HepG2 (cell line): ENCODE data around the gene PPP1R1A. TPM values are rescaled to one million over a fixed set of nuclear protein-coding genes. Genes with fewer than 3 reads are reported as not detected.

Experiments
- ATAC-seq: fragments of 200-7000 bp; cut with Tn5 transposase; 3 replicates; pipeline ENCODE4 v1.9.1; 2020; ENCODE audit warnings: mild to moderate bottlenecking, moderate library complexity
- BruUV-seq: library from RNA; stranded (reverse); fragments of 400-500 nt; replicated peaks from 2 replicates; lab custom pipeline; 2021; lab: Mats Ljungman, UMichigan
- CTCF ChIA-PET: fragments of 300-600 bp; formaldehyde crosslinking; extraction: SDS; loops from one replicate; lab custom pipeline; 2021; ENCODE audit warnings: low total read pairs, inconsistent platforms, low intra/inter-chr PET ratio; lab: Yijun Ruan, JAX
- POLR2A ChIA-PET: fragments of 350-600 bp; sonication (Branson Sonifier 250); formaldehyde crosslinking; loops from one replicate; lab custom pipeline; 2020; ENCODE audit warnings: antibody characterized with exemption, inconsistent platforms; lab: Yijun Ruan, JAX
- DNase-seq: peaks from one replicate; pipeline ENCODE4 v3.0.0-alpha.2; 2015; ENCODE audit warnings: low spot score
- FAIRE-seq: peaks from 3 replicates; lab custom pipeline; 2011; peaks lifted over from hg19 to GRCh38; lab: Jason Lieb, UNC
- H2AFZ ChIP-seq: one replicate; pipeline ENCODE4 v1.6.1; 2011; ENCODE audit warnings: low read length, inconsistent platforms
- H3K27ac ChIP-seq: fragments of 300-600 bp; 3 replicates; pipeline ENCODE4 v1.8.0; 2011; ENCODE audit warnings: mixed run types, mild to moderate bottlenecking, mixed read lengths, low read length, inconsistent platforms; ENCODE audit not compliant: insufficient read depth; ENCODE audit errors: extremely low read length
- H3K27me3 ChIP-seq, 2 experiments: fragments of 200-600 bp in 1 of 2; 2 replicates in 1 of 2; 3 replicates in 1 of 2; pipeline versions ENCODE4 v1.6.0 to v1.8.0; 2011; ENCODE audit warnings: low read length in 2 of 2, mild to moderate bottlenecking in 2 of 2, moderate library complexity in 2 of 2, inconsistent platforms in 1 of 2; ENCODE audit not compliant: insufficient read depth in 2 of 2, control insufficient read depth in 1 of 2
- H3K36me3 ChIP-seq, 2 experiments: fragments of 200-600 bp in 1 of 2; replicated peaks in 1 of 2; 2 replicates in 1 of 2; 3 replicates in 1 of 2; pipeline versions ENCODE4 v1.5.1 to v1.8.0; 2011; ENCODE audit warnings: low read length in 2 of 2, inconsistent platforms in 1 of 2; ENCODE audit not compliant: insufficient read depth in 2 of 2, control insufficient read depth in 1 of 2
- H3K4me1 ChIP-seq: 2 replicates; pipeline ENCODE4 v1.5.1; 2012; ENCODE audit warnings: low read length, inconsistent platforms; ENCODE audit not compliant: insufficient read depth
- H3K4me2 ChIP-seq: 2 replicates; pipeline ENCODE4 v1.6.0; 2011; ENCODE audit warnings: low read depth, low read length, inconsistent platforms
- H3K4me3 ChIP-seq, 3 experiments: fragments of 200-600 bp in 1 of 3; sonication (generic), shearing (Covaris generic) in 1 of 3; replicated peaks in 1 of 3; 2 replicates each; pipeline ENCODE4 v1.5.1; 2011 to 2016; ENCODE audit warnings: low read length in 3 of 3, inconsistent platforms in 2 of 3, low read depth in 2 of 3, mild to moderate bottlenecking in 2 of 3, control low read depth in 1 of 3, mixed read lengths in 1 of 3; ENCODE audit not compliant: insufficient read depth in 1 of 3
- H3K79me2 ChIP-seq: one replicate; pipeline ENCODE4 v1.6.1; 2011; ENCODE audit warnings: low read length, inconsistent platforms; ENCODE audit not compliant: insufficient read depth
- H3K9ac ChIP-seq: 2 replicates; pipeline ENCODE4 v1.6.0; 2011; ENCODE audit warnings: mild to moderate bottlenecking, low read depth, low read length, inconsistent platforms; ENCODE audit not compliant: insufficient read depth
- H3K9me3 ChIP-seq: 2 replicates; pipeline ENCODE4 v1.5.1; 2012; ENCODE audit warnings: mild to moderate bottlenecking, low read length
- H4K20me1 ChIP-seq: 2 replicates; pipeline ENCODE4 v1.6.0; 2011; ENCODE audit warnings: inconsistent platforms, mild to moderate bottlenecking, low read length, moderate library complexity; ENCODE audit not compliant: insufficient read depth
- CTCF ChIP-seq: sonication (generic); formaldehyde crosslinking; IDR thresholded peaks from 2 replicates; pipeline ENCODE4 v1.5.0; 2020; ENCODE audit warnings: mild to moderate bottlenecking, missing genetic modification reagents, moderate library complexity
- HNRNPH1 ChIP-seq: fragments of 200-400 bp; formaldehyde crosslinking; optimal IDR thresholded peaks from 2 replicates; pipeline ENCODE3; 2017; ENCODE audit warnings: mild to moderate bottlenecking, low read depth, low read length
- PTBP1 ChIP-seq: fragments of 200-400 bp; formaldehyde crosslinking; IDR thresholded peaks from 2 replicates; pipeline ENCODE4 v1.6.1; 2018; ENCODE audit warnings: low read length, low read depth; ENCODE audit not compliant: poor library complexity, severe bottlenecking
- SNAI1 ChIP-seq: sonication (generic); formaldehyde crosslinking; IDR thresholded peaks from 2 replicates; pipeline ENCODE4 v1.5.0; 2020; ENCODE audit warnings: mild to moderate bottlenecking, missing genetic modification reagents, borderline replicate concordance
- ZNF124 ChIP-seq: sonication (generic); formaldehyde crosslinking; IDR thresholded peaks from 2 replicates; pipeline ENCODE4 v1.4.0; 2020; ENCODE audit warnings: missing genetic modification reagents
- ZNF326 ChIP-seq: sonication (generic); formaldehyde crosslinking; IDR thresholded peaks from 2 replicates; pipeline ENCODE4 v1.4.0; 2020; ENCODE audit warnings: missing genetic modification reagents, borderline replicate concordance
- ZNF543 ChIP-seq: sonication (generic); formaldehyde crosslinking; IDR thresholded peaks from 2 replicates; pipeline ENCODE4 v1.4.0; 2020; ENCODE audit warnings: mild to moderate bottlenecking, missing genetic modification reagents
- ZNF678 ChIP-seq: sonication (generic); formaldehyde crosslinking; IDR thresholded peaks from 2 replicates; pipeline ENCODE4 v1.4.0; 2020; ENCODE audit warnings: mild to moderate bottlenecking, missing genetic modification reagents
- WGBS: methylation state at CpG from one replicate; pipeline ENCODE4 v1.1.6; 2017; ENCODE audit warnings: low lambda C conversion rate; 5-methylcytosine and 5-hydroxymethylcytosine counted together
- in situ Hi-C: cut with HindIII; loops from 2 replicates; pipeline ENCODE4 v1.10.0; 2017; ENCODE audit warnings: low pct_unique_long_range_greater_than_20kb; ENCODE audit not compliant: extremely low pct_ligation_motif_present
- intact Hi-C: fragments of 100-400 bp; cut with micrococcal nuclease; formaldehyde crosslinking; loops from one replicate; pipeline ENCODE4 v1.10.0; 2022; ENCODE audit not compliant: unreplicated experiment
- polyA plus RNA-seq, 8 experiments: library from polyadenylated mRNA; depleted of rRNA in 3 of 8; stranded (reverse) in 7 of 8; unstranded in 1 of 8; fragments of >200 nt; fragmentation: Illumina TruSeq in 4 of 8; extraction: Trizol in 4 of 8; gene quantifications; 2 replicates each; pipeline versions ENCODE4 v1.2.1 to v1.2.3, GENCODE V29; 2011 to 2016; ENCODE audit warnings: low read depth in 4 of 8, missing spikeins in 1 of 8, mixed read lengths in 1 of 8; ENCODE audit not compliant: insufficient read depth in 1 of 8
- total RNA-seq, 5 experiments: library from RNA; depleted of rRNA; stranded (reverse); fragments of >200 nt; fragmentation: Illumina TruSeq; extraction: Trizol; gene quantifications; 2 replicates each; pipeline ENCODE4 v1.2.3, GENCODE V29; 2016; ENCODE audit warnings: low read depth in 1 of 5
- TF ChIP-seq, protein P1 (sequence below): sonication (generic); formaldehyde crosslinking; IDR thresholded peaks from 2 replicates; pipeline ENCODE4 v1.8.0; 2022; ENCODE audit warnings: missing genetic modification reagents, mild to moderate bottlenecking, moderate library complexity, borderline replicate concordance
- TF ChIP-seq, protein P2 (sequence below): sonication (generic); formaldehyde crosslinking; IDR thresholded peaks from 2 replicates; pipeline ENCODE4 v1.4.0; 2020; ENCODE audit warnings: missing genetic modification reagents
- TF ChIP-seq, protein P3 (sequence below): sonication (generic); formaldehyde crosslinking; IDR thresholded peaks from 2 replicates; pipeline ENCODE4 v1.8.1; 2023; ENCODE audit warnings: mild to moderate bottlenecking, inconsistent platforms, moderate library complexity, missing genetic modification reagents, borderline replicate concordance

The PPP1R1A gene
- total and polyA plus RNA-seq, 2 of the 13 experiments (the other 11 are each of a cell fraction or from before 2014, with no cell fraction given), result 0.20 TPM; not detected in 1

DNA sequence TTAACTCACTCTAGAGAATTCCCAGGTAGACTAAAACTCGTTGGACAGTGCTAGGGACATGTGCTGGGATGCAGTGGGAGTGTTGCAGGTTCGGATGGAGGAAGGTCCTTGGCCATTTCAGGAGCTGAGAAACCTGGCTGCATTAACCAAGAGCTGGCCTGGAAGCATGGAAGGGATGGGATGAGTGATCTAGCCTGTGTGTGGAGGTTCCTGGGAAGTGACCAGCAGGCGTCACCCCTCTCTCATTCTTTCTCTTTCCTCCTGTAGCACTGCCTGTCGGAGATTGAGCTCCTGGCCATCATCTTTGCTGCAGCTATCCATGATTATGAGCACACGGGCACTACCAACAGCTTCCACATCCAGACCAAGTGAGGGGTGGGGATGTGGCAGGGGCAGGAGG is 15.6 kb downstream of the PPP1R1A start:
- Histone ChIP-seq H3K27me3 (peaks cover 0 to 56% of the 10 kb centered on the region in 2 experiments; a peak in 2 of 5 replicates), H3K79me2 (no peaks in the 10 kb centered on the region), H2AFZ (no peak overlapping the region), H3K4me3 (no peak overlapping the region), H3K36me3 (no peaks in the 10 kb centered on the region), H3K27ac (no peak overlapping the region), H4K20me1 (no peaks in the 10 kb centered on the region), H3K9me3 (no peaks in the 10 kb centered on the region), H3K4me1 (no peaks in the 10 kb centered on the region), H3K4me2 (no peak overlapping the region), H3K9ac (no peak overlapping the region)
- DNase-seq (no peak), ATAC-seq (peak; percentile 50; the same call in 2 of the 3 replicates), FAIRE-seq (no peak)
- in situ Hi-C loops, result no loop called here
- WGBS, result 4% methylated on average over 3 of the region's 5 CpGs
- no TSS peak for BruUV-seq
- intact Hi-C loops, result no loop called here
- TF ChIP-seq PTBP1, result no peak
- no peak for TF ChIP-seq HNRNPH1
- no peak for TF ChIP-seq ZNF678 (CRISPR knock-in tag)
- TF ChIP-seq, protein P1, sequence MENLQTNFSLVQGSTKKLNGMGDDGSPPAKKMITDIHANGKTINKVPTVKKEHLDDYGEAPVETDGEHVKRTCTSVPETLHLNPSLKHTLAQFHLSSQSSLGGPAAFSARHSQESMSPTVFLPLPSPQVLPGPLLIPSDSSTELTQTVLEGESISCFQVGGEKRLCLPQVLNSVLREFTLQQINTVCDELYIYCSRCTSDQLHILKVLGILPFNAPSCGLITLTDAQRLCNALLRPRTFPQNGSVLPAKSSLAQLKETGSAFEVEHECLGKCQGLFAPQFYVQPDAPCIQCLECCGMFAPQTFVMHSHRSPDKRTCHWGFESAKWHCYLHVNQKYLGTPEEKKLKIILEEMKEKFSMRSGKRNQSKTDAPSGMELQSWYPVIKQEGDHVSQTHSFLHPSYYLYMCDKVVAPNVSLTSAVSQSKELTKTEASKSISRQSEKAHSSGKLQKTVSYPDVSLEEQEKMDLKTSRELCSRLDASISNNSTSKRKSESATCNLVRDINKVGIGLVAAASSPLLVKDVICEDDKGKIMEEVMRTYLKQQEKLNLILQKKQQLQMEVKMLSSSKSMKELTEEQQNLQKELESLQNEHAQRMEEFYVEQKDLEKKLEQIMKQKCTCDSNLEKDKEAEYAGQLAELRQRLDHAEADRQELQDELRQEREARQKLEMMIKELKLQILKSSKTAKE (CRISPR knock-in tag), result no peak
- 0 out of 2 replicates have a peak, but pooled peaks have one; percentile 8 for TF ChIP-seq CTCF (CRISPR knock-in tag)
- no peak for TF ChIP-seq ZNF124
- TF ChIP-seq, protein P2, sequence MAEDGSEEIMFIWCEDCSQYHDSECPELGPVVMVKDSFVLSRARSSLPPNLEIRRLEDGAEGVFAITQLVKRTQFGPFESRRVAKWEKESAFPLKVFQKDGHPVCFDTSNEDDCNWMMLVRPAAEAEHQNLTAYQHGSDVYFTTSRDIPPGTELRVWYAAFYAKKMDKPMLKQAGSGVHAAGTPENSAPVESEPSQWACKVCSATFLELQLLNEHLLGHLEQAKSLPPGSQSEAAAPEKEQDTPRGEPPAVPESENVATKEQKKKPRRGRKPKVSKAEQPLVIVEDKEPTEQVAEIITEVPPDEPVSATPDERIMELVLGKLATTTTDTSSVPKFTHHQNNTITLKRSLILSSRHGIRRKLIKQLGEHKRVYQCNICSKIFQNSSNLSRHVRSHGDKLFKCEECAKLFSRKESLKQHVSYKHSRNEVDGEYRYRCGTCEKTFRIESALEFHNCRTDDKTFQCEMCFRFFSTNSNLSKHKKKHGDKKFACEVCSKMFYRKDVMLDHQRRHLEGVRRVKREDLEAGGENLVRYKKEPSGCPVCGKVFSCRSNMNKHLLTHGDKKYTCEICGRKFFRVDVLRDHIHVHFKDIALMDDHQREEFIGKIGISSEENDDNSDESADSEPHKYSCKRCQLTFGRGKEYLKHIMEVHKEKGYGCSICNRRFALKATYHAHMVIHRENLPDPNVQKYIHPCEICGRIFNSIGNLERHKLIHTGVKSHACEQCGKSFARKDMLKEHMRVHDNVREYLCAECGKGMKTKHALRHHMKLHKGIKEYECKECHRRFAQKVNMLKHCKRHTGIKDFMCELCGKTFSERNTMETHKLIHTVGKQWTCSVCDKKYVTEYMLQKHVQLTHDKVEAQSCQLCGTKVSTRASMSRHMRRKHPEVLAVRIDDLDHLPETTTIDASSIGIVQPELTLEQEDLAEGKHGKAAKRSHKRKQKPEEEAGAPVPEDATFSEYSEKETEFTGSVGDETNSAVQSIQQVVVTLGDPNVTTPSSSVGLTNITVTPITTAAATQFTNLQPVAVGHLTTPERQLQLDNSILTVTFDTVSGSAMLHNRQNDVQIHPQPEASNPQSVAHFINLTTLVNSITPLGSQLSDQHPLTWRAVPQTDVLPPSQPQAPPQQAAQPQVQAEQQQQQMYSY (CRISPR knock-in tag), result peak; percentile 86
- TF ChIP-seq ZNF326 (CRISPR knock-in tag), result no peak
- TF ChIP-seq ZNF543 (CRISPR knock-in tag), result no peak
- TF ChIP-seq, protein P3, sequence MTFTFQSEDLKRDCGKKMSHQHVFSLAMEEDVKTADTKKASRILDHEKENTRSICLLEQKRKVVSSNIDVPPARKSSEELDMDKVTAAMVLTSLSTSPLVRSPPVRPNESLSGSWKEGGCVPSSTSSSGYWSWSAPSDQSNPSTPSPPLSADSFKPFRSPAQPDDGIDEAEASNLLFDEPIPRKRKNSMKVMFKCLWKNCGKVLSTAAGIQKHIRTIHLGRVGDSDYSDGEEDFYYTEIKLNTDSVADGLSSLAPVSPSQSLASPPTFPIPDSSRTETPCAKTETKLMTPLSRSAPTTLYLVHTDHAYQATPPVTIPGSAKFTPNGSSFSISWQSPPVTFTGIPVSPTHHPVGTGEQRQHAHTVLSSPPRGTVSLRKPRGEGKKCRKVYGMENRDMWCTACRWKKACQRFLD, result no peak
- no peak for TF ChIP-seq SNAI1
- ChIA-PET CTCF (no interaction called here), POLR2A (no interaction called here)
